CD8-positive, alpha-beta memory T cell (primary cell): ENCODE data around the gene MSANTD2. TPM values are rescaled to one million over a fixed set of nuclear protein-coding genes. Genes with fewer than 3 reads are reported as not detected.

Experiments
- CTCF ChIA-PET: fragments of 350-600 bp; sonication (Branson Sonifier 250); formaldehyde crosslinking; loops from one replicate; lab custom pipeline; 2021; ENCODE audit warnings: antibody characterized with exemption; lab: Charles Lee
- POLR2A ChIA-PET: fragments of 350-600 bp; sonication (Branson Sonifier 250); formaldehyde crosslinking; loops from one replicate; lab custom pipeline; 2021; ENCODE audit warnings: antibody characterized with exemption; lab: Charles Lee
- DNase-seq, 5 donors: peaks; one replicate each; pipeline versions ENCODE4 v3.0.0 to v3.0.0-alpha.2; 2020 to 2022; ENCODE audit warnings: mixed read lengths in 1 of 5
- H3K27ac ChIP-seq: one replicate; pipeline ENCODE4 v1.7.0; 2013; ENCODE audit warnings: low read depth, mild to moderate bottlenecking, low read length, moderate library complexity
- H3K27me3 ChIP-seq: 2 replicates; pipeline ENCODE4 v1.7.0; 2013; ENCODE audit warnings: low read length, mild to moderate bottlenecking; ENCODE audit not compliant: insufficient read depth, poor library complexity, severe bottlenecking
- H3K36me3 ChIP-seq: 2 replicates; pipeline ENCODE4 v1.7.0; 2013; ENCODE audit warnings: mild to moderate bottlenecking, low read length, moderate library complexity; ENCODE audit not compliant: insufficient read depth
- H3K4me1 ChIP-seq: 2 replicates; pipeline ENCODE4 v1.7.0; 2013; ENCODE audit warnings: mild to moderate bottlenecking, low read length, moderate library complexity; ENCODE audit not compliant: insufficient read depth
- H3K4me3 ChIP-seq: 2 replicates; pipeline ENCODE4 v1.7.0; 2013; ENCODE audit warnings: mild to moderate bottlenecking, low read length
- H3K9me3 ChIP-seq: 2 replicates; pipeline ENCODE4 v1.7.0; 2013; ENCODE audit warnings: mild to moderate bottlenecking, low read length
- H3K27ac Mint-ChIP-seq, 8 donors: one replicate each; pipeline ENCODE4 v1.8.0; 2020 to 2021; ENCODE audit warnings: mixed read lengths in 8 of 8, mild to moderate bottlenecking in 6 of 8, inconsistent platforms in 3 of 8, moderate library complexity in 3 of 8
- H3K27me3 Mint-ChIP-seq, 2 donors: one replicate each; pipeline ENCODE4 v1.8.0; 2020 to 2021; ENCODE audit warnings: mixed read lengths in 2 of 2, mild to moderate bottlenecking in 1 of 2, moderate library complexity in 1 of 2
- H3K36me3 Mint-ChIP-seq, 3 donors: one replicate each; pipeline ENCODE4 v1.8.0; 2020 to 2021; ENCODE audit warnings: mixed read lengths in 3 of 3, inconsistent platforms in 1 of 3, mild to moderate bottlenecking in 1 of 3
- H3K4me1 Mint-ChIP-seq, 3 donors: one replicate each; pipeline ENCODE4 v1.8.0; 2020 to 2021; ENCODE audit warnings: mixed read lengths in 3 of 3, inconsistent platforms in 1 of 3, mild to moderate bottlenecking in 1 of 3
- H3K4me3 Mint-ChIP-seq, 7 donors: one replicate each; pipeline ENCODE4 v1.8.0; 2020 to 2021; ENCODE audit warnings: mixed read lengths in 7 of 7, mild to moderate bottlenecking in 6 of 7, moderate library complexity in 4 of 7, inconsistent platforms in 2 of 7
- H3K9me3 Mint-ChIP-seq, 5 donors: one replicate each; pipeline ENCODE4 v1.8.0; 2020 to 2022; ENCODE audit warnings: mixed read lengths in 5 of 5, mild to moderate bottlenecking in 3 of 5, moderate library complexity in 2 of 5, inconsistent platforms in 1 of 5
- polyA plus RNA-seq: library from polyadenylated mRNA; unstranded; fragments of 300-500 nt; fragmentation: Illumina TruSeq; gene quantifications from one replicate; pipeline ENCODE4 v1.2.3, GENCODE V29; 2021
- total RNA-seq, 2 experiments: library from RNA; stranded (reverse); gene quantifications; one replicate each; pipeline ENCODE4 v1.2.3, GENCODE V29; 2021

MSANTD2 gene
- total and polyA plus RNA-seq, 3 experiments from 2014 or later, result 4.4 to 13.2 (median 12.3) TPM

- DNase-seq, result no peak
- H3K4me3 Mint-ChIP-seq, result peak overlapping the region; percentile 80 to 94 (median 84)
- no peaks in the 10 kb centered on the region for H3K9me3 Mint-ChIP-seq
- H3K27me3 Mint-ChIP-seq, result peaks cover 19 to 28% of the 10 kb centered on the region in 2 donors
- H3K9me3 ChIP-seq, result no peaks in the 10 kb centered on the region
- CTCF ChIA-PET, result interaction anchor here (1.0 to 5.3 kb wide), 2 partner anchors 14 to 25 kb away, joined by 3 to 30 read pairs; partner anchors contain the start of gene ESAM
- peak overlapping the region; percentile 79 for H3K4me3 ChIP-seq
- no peak overlapping the region for H3K27ac ChIP-seq
- POLR2A ChIA-PET, result no interaction called here
- peak overlapping the region in 1 of 8 donors; percentile 95 for H3K27ac Mint-ChIP-seq
- no peaks in the 10 kb centered on the region for H3K27me3 ChIP-seq
- peaks cover 17 to 20% (median 19%) of the 10 kb centered on the region in 3 donors for H3K4me1 Mint-ChIP-seq
- H3K36me3 Mint-ChIP-seq, result no peaks in the 10 kb centered on the region
- peaks cover 17% of the 10 kb centered on the region for H3K4me1 ChIP-seq
- H3K36me3 ChIP-seq, result no peaks in the 10 kb centered on the region
Measured at GRCh38 chr11:124738713-124739478, 61.3 kb downstream of the MSANTD2 start.

GRCh38 chr11:124737638-124738305 is 62.4 kb downstream of the MSANTD2 start:
- H3K36me3 Mint-ChIP-seq, result no peaks in the 10 kb centered on the region
- H3K4me3 Mint-ChIP-seq, result peak overlapping the region in 2 of 7 donors; percentile 52 to 78
- ChIA-PET CTCF (interaction anchor here (1.0 to 5.3 kb wide), 2 partner anchors 26 kb away, joined by 5 to 30 read pairs; partner anchors contain the start of gene ESAM), POLR2A (no interaction called here)
- H3K27me3 ChIP-seq, result no peaks in the 10 kb centered on the region
- no peaks in the 10 kb centered on the region for H3K9me3 ChIP-seq
- peaks cover 17% of the 10 kb centered on the region for H3K4me1 ChIP-seq
- no peaks in the 10 kb centered on the region for H3K36me3 ChIP-seq
- H3K4me3 ChIP-seq, result no peak overlapping the region
- H3K9me3 Mint-ChIP-seq, result no peaks in the 10 kb centered on the region
- no peak overlapping the region for H3K27ac ChIP-seq
- H3K4me1 Mint-ChIP-seq, result peaks cover 17 to 20% (median 19%) of the 10 kb centered on the region in 3 donors
- H3K27me3 Mint-ChIP-seq, result peaks cover 19 to 28% of the 10 kb centered on the region in 2 donors
- peak overlapping the region in 1 of 8 donors; percentile 7 for H3K27ac Mint-ChIP-seq
- no peak for DNase-seq

- no peak overlapping the region for H3K4me3 ChIP-seq
- peaks cover 17 to 20% (median 19%) of the 10 kb centered on the region in 3 donors for H3K4me1 Mint-ChIP-seq
- DNase-seq, result no peak
- H3K27ac ChIP-seq, result no peak overlapping the region
- H3K9me3 ChIP-seq, result no peaks in the 10 kb centered on the region
- ChIA-PET CTCF (interaction anchor here (1.0 kb wide), 2 partner anchors 10 to 27 kb away, joined by 3 to 5 read pairs; no protein-coding TSS in a partner anchor), POLR2A (no interaction called here)
- no peaks in the 10 kb centered on the region for H3K36me3 ChIP-seq
- H3K27ac Mint-ChIP-seq, result no peak overlapping the region
- no peaks in the 10 kb centered on the region for H3K36me3 Mint-ChIP-seq
- H3K4me1 ChIP-seq, result peaks cover 17% of the 10 kb centered on the region
- H3K4me3 Mint-ChIP-seq, result peak overlapping the region in 1 of 7 donors; percentile 17
- no peaks in the 10 kb centered on the region for H3K9me3 Mint-ChIP-seq
- H3K27me3 Mint-ChIP-seq, result peaks cover 15 to 19% of the 10 kb centered on the region in 2 donors
- H3K27me3 ChIP-seq, result no peaks in the 10 kb centered on the region
Measured at GRCh38 chr11:124736736-124737135, 63.5 kb downstream of the MSANTD2 start.

- Histone ChIP-seq H3K27ac (no peak overlapping the region), H3K27me3 (no peaks in the 10 kb centered on the region), H3K9me3 (no peaks in the 10 kb centered on the region), H3K4me3 (no peak overlapping the region), H3K4me1 (no peaks in the 10 kb centered on the region), H3K36me3 (no peaks in the 10 kb centered on the region)
- Mint-ChIP-seq H3K36me3 (no peaks in the 10 kb centered on the region), H3K9me3 (no peaks in the 10 kb centered on the region), H3K4me1 (no peaks in the 10 kb centered on the region), H3K27me3 (peaks cover 6 to 7% of the 10 kb centered on the region in 2 donors), H3K27ac (no peak overlapping the region), H3K4me3 (no peak overlapping the region)
- CTCF ChIA-PET, result no interaction called here
- DNase-seq, result no peak
- POLR2A ChIA-PET, result no interaction called here
Measured at GRCh38 chr11:124732230-124732629, 68.0 kb downstream of the MSANTD2 start.

GRCh38 chr11:124729571-124729970 is 70.6 kb downstream of the MSANTD2 start:
- Histone ChIP-seq H3K36me3 (no peaks in the 10 kb centered on the region), H3K27ac (no peak overlapping the region), H3K27me3 (peaks cover 3% of the 10 kb centered on the region), H3K9me3 (no peaks in the 10 kb centered on the region), H3K4me3 (no peak overlapping the region), H3K4me1 (no peaks in the 10 kb centered on the region)
- H3K36me3 Mint-ChIP-seq, result peaks cover 0 to 2% (median 0%) of the 10 kb centered on the region in 3 donors
- POLR2A ChIA-PET, result no interaction called here
- peaks cover 0 to 3% (median 0%) of the 10 kb centered on the region in 3 donors for H3K4me1 Mint-ChIP-seq
- no peak overlapping the region for H3K27ac Mint-ChIP-seq
- CTCF ChIA-PET, result interaction anchor here (1.3 to 2.4 kb wide), 2 partner anchors 34 to 106 kb away, joined by 4 to 8 read pairs; no protein-coding TSS in a partner anchor
- H3K4me3 Mint-ChIP-seq, result no peak overlapping the region
- peaks cover 17 to 26% of the 10 kb centered on the region in 2 donors for H3K27me3 Mint-ChIP-seq
- H3K9me3 Mint-ChIP-seq, result no peaks in the 10 kb centered on the region
- no peak for DNase-seq

GRCh38 chr11:124728134-124728533 is 72.1 kb downstream of the MSANTD2 start:
- peaks cover 3% of the 10 kb centered on the region for H3K27me3 ChIP-seq
- no peak overlapping the region for H3K27ac ChIP-seq
- no peaks in the 10 kb centered on the region for H3K36me3 ChIP-seq
- peaks cover 25 to 39% of the 10 kb centered on the region in 2 donors for H3K27me3 Mint-ChIP-seq
- no peaks in the 10 kb centered on the region for H3K9me3 Mint-ChIP-seq
- POLR2A ChIA-PET, result no interaction called here
- no peak overlapping the region for H3K27ac Mint-ChIP-seq
- peaks cover 0 to 2% (median 0%) of the 10 kb centered on the region in 3 donors for H3K36me3 Mint-ChIP-seq
- CTCF ChIA-PET, result no interaction called here
- H3K9me3 ChIP-seq, result no peaks in the 10 kb centered on the region
- H3K4me1 Mint-ChIP-seq, result peaks cover 0 to 3% (median 0%) of the 10 kb centered on the region in 3 donors
- H3K4me3 Mint-ChIP-seq, result no peak overlapping the region
- no peak overlapping the region for H3K4me3 ChIP-seq
- no peaks in the 10 kb centered on the region for H3K4me1 ChIP-seq
- no peak for DNase-seq

- H3K9me3 ChIP-seq, result no peaks in the 10 kb centered on the region
- Mint-ChIP-seq H3K9me3 (no peaks in the 10 kb centered on the region), H3K4me3 (no peak overlapping the region), H3K4me1 (peaks cover 0 to 3% (median 0%) of the 10 kb centered on the region in 3 donors), H3K27me3 (peaks cover 31 to 44% of the 10 kb centered on the region in 2 donors), H3K36me3 (peaks cover 0 to 2% (median 0%) of the 10 kb centered on the region in 3 donors), H3K27ac (no peak overlapping the region)
- no peak for DNase-seq
- ChIA-PET CTCF (no interaction called here), POLR2A (no interaction called here)
- no peaks in the 10 kb centered on the region for H3K36me3 ChIP-seq
- H3K27me3 ChIP-seq, result peaks cover 3% of the 10 kb centered on the region
- H3K4me3 ChIP-seq, result no peak overlapping the region
- H3K4me1 ChIP-seq, result no peaks in the 10 kb centered on the region
- H3K27ac ChIP-seq, result no peak overlapping the region
Measured at GRCh38 chr11:124727474-124727873, 72.7 kb downstream of the MSANTD2 start.

GRCh38 chr11:124725719-124726105 is 74.5 kb downstream of the MSANTD2 start:
- Mint-ChIP-seq H3K4me1 (peaks cover 0 to 7% (median 4%) of the 10 kb centered on the region in 3 donors), H3K4me3 (no peak overlapping the region), H3K27me3 (peaks cover 31 to 53% of the 10 kb centered on the region in 2 donors), H3K9me3 (no peaks in the 10 kb centered on the region), H3K27ac (peak overlapping the region in 1 of 8 donors; percentile 1), H3K36me3 (peaks cover 0 to 2% (median 0%) of the 10 kb centered on the region in 3 donors)
- DNase-seq, result no peak
- Histone ChIP-seq H3K4me3 (no peak overlapping the region), H3K27me3 (peaks cover 3% of the 10 kb centered on the region), H3K27ac (no peak overlapping the region), H3K36me3 (no peaks in the 10 kb centered on the region), H3K9me3 (no peaks in the 10 kb centered on the region), H3K4me1 (no peaks in the 10 kb centered on the region)
- CTCF ChIA-PET, result no interaction called here
- POLR2A ChIA-PET, result no interaction called here
